ENCODE results near the gene C2orf42.
"Not testable (repeated sequence)": the region's sequence is repeated elsewhere in the genome, so short reads cannot be mapped to it uniquely, and the experiment has no call there.

The C2orf42 gene

DNA sequence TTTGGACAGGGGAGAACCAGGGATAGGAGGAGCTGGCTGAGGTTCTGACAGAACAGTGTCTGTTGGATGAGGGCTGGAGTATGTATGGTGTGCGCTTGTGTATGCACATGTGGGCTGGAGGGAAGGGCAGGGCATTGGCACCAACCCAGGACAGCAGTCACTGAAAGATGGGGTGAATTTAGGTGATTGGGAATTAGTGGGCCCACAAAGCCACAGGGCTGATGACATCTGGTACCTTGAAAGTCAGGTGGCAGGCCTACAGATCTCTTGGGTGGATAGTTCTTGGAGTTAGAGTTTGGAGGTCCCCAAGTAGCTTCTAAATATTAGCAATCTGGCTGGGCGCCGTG lies 45.7 kb downstream of the C2orf42 start:
- DNase-seq (ENCODE audit: insufficient read length, low spot score) (no peak), FAIRE-seq (no peak)
- no peak for TF ChIP-seq POLR2A (IDR thresholded peaks at IDR 0.05; ENCODE audit: low read depth, low read length)

DNA sequence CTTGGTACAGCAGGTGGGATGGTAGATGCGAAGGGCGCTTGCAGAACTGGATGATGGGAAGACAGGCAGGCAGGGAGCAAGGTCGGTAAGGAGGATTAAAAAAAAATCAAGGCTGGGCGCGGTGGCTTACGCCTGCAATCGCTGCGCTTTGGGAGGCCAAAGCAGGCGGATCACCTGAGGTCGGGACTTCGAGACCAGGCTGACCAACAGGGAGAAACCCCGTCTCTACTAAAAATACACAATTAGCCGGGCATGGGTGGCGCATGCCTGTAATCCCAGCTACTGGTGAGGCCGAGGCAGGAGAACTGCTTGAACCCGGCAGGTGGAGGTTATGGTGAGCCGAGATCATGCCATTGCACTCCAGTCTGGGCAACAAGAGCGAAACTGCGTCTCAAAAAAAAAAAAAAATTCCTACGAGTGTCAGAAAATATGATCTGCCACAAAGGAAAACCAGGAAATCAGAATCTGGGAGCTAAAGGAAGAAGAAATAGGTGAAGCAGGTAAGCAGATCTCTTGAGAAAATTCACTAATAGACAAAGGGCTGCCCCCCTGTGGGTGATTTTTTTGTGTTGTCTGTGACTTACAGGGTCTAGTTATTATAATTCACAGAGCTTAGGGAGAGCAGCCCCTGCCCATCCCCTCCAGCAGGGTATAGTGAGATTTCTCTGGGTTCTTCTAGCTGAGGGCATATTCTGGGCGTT lies 46.2 kb downstream of the C2orf42 start:
- no peak for FAIRE-seq

DNA sequence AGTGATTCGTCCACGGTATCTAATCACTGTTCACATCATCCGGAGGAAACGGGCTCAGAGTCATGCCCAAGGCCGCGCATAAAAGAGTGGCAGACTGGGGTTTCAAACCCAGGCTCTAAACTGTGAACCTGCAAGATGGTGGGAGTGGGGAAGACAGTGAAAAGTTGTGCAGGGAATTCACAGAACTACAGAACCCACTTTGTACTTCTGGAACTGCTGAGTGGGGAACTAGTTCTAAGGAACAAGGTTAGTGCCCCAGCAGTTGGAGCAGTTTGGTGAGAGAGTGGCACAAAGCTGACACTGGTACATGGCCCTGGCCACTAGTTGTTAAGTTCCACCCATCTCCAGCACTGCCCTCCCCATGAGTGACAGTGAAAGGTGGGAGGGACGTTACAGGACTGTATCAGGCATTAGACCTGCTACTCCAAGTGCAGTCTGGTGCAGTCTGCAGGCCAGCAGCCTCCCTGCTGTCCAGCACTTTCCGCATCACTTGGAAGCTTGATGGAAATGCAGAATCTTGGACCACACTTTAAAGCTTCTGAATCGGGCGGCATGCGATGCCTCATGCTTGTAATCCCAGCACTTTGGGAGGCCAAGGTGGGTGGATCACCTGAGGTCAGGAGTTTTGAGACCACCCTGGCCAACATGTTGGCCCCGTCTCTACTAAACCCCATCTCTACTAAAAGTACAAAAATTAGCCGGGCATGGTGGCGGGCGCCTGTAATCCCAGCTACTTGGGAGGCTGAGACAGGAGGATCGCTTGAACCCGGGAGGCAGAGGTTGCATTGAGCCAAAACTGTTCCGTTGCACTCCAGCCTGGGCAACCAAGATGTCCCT lies 47.3 kb downstream of the C2orf42 start:
- peak; percentile 60; the same call in 1 of the 2 replicates for TF ChIP-seq POLR2A (IDR thresholded peaks at IDR 0.05; ENCODE audit: low read depth, low read length)
- FAIRE-seq = peak; percentile 84
- DNase-seq (ENCODE audit: insufficient read length, low spot score) = peak; percentile 74

More for the DNA sequence above, 46.2 kb downstream of the C2orf42 start:
- no peak for DNase-seq (ENCODE audit: insufficient read length, low spot score)
- no peak for TF ChIP-seq POLR2A (IDR thresholded peaks at IDR 0.05; ENCODE audit: low read depth, low read length)

GRCh38 chr2:70142590-70143313 lies 48.1 kb downstream of the C2orf42 start:
- peak; percentile 53; the same call in 1 of the 2 replicates for TF ChIP-seq POLR2A (IDR thresholded peaks at IDR 0.05; ENCODE audit: low read depth, low read length)
- FAIRE-seq (no peak), DNase-seq (ENCODE audit: insufficient read length, low spot score) (peak; percentile 94)

- peak; percentile 23 for DNase-seq (ENCODE audit: insufficient read length, low spot score)
- TF ChIP-seq POLR2A (IDR thresholded peaks at IDR 0.05; ENCODE audit: low read depth, low read length) = peak; percentile 85
- no peak for FAIRE-seq
Measured at GRCh38 chr2:70141902-70142589, 48.8 kb downstream of the C2orf42 start.

DNA sequence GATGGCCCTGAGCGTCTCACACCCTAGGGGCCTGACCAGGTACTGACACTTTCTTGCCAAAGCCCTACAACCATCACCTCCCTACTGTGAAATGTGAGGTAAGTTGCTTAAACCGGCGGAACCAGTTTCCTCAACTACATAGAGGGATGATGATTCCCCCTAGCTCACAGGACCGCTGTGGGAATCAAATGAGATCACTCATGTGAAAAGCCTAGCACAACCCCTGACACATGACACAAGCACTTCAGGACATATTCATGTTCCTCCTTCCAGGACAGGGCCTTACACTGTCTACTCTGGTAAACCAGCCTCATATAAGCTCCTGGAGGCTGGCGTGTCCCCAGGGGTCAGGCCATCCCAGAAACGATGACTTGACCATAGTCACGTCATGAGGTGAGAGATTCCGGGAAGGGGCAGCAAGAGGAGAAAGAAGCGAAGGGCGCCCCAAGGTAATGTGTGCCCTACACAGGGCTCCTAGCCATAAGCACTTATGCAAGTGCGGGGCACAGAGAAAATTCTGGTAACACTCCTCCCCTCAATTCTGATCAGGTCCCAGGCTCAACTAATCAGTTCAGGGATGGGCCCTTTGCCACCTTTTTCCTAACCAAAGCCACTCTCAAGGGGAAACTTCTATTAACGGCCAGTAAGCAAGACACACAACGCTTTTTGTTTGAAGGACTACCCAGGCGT lies 49.5 kb downstream of the C2orf42 start:
- DNase-seq (ENCODE audit: insufficient read length, low spot score) (no peak), FAIRE-seq (no peak)

DNA sequence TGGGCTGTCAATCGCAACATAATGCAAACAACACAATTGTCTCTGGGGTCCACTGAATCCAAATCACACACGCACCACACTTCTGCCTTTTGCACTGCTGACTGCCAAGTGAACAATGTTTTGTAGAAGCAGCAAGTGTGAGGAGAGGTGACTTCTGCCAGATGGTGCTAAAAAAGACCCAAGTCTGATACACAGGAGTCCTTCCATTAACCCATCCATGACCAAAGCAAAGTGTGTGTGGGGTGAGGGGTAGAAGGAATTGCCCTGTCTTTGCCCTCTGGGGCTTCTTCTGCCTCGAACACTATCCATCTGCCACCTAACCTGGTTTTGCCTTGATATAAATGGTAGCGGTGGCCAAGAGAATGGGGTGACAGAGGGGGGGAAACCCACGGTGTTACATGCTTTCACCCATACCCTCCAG lies 50.0 kb downstream of the C2orf42 start:
- FAIRE-seq (no peak), DNase-seq (ENCODE audit: insufficient read length, low spot score) (no peak)
- no peak for TF ChIP-seq POLR2A (IDR thresholded peaks at IDR 0.05; ENCODE audit: low read depth, low read length)

More for the DNA sequence above, 49.5 kb downstream of the C2orf42 start:
- TF ChIP-seq POLR2A (IDR thresholded peaks at IDR 0.05; ENCODE audit: low read depth, low read length) = no peak

DNA sequence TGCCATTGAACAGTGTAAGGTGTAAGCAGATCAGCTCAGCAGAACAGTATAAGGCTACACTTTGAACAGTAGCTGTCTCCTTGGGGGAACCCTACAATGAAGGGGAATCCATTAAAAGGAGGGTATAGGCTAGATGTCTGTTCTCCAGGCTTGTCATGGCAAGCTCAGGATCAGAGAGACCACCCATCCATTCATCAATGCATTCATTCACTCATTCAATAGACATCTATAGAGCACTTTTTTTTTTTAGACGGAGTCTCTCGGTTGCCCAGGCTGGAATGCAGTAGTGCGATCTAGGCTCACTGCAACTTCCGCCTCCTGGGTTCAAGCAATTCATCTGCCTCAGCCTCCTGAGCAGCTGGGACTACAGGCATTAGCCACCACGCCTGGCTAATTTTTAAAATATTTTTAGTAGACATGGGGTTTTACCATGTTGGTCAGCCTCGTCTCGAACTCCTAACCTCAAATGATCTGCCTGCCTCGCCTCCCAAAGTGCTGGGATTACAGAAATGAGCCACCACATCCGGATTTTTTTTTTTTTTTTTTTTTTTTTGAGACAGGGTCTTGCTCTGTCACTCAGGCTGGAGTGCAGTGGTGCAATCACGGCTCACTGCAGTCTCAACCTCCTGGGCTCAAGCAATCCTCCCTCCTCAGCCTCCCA lies 56.4 kb downstream of the C2orf42 start:
- not testable (repeated sequence) for DNase-seq (ENCODE audit: insufficient read length, low spot score); FAIRE-seq

- DNase-seq (ENCODE audit: insufficient read length, low spot score) = no peak
- FAIRE-seq = no peak
- TF ChIP-seq POLR2A (IDR thresholded peaks at IDR 0.05; ENCODE audit: low read depth, low read length) = no peak
Measured at GRCh38 chr2:70133491-70134322, 57.1 kb downstream of the C2orf42 start.

DNA sequence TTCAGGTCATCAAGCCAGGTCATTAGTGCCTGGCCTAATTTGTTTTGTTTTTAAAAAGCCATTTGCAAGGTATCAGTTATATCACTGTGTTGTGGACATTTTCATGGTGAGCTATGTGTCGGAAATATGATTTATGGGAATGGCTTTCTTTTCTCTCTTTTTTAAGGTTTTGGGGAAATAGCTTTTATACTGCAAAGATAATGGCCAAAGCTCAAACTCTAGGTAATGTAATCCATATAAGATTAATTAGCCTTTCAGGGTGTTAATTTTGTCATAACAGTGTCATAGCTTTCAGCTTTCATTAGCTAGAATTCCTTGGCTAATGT lies 57.7 kb downstream of the C2orf42 start:
- DNase-seq (ENCODE audit: insufficient read length, low spot score) (no peak), FAIRE-seq (no peak)
- no peak for TF ChIP-seq POLR2A (IDR thresholded peaks at IDR 0.05; ENCODE audit: low read depth, low read length)

- no peak for FAIRE-seq
- DNase-seq (ENCODE audit: insufficient read length, low spot score) = no peak
- no peak for TF ChIP-seq POLR2A (IDR thresholded peaks at IDR 0.05; ENCODE audit: low read depth, low read length)
Measured at GRCh38 chr2:70132244-70133126, 58.3 kb downstream of the C2orf42 start.

DNA sequence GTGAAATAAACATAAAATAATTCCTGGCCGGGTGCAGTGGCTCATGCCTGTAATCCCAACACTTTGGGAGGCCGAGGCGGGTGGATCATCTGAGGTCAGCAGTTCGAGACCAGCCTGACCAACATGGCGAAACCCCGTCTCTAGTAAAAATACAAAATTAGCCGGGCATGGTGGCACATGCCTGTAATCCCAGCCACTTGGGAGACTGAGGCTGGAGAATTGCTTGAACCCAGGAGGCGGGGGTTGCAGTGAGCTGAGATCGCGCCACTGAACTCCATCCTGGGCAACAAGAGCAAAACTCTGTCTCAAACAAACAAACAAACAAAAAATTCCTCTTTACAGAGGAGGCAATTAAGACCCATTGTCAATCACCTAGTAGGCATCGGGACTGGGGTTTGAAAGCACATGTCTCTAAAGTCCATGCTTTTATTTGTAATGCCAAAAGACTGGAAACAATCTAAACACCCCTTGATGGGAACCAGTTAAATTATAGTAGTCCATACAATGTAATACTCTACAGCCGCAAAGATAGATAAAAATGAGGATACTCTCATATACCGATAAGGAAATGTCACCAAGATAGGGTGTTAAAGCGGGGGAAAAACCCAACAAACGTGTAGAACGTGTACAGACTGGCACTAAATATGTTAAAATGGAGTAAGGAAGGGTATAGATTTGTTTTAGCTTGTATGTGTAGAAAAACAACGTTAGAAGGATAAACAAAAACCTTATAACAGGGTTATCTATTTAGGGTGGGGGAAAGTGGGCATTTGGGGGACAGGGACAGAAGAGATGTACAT lies 59.3 kb downstream of the C2orf42 start:
- not testable (repeated sequence) for FAIRE-seq; DNase-seq (ENCODE audit: insufficient read length, low spot score)
